Vagina (tissue), 2 donors: Measurements from ENCODE around the gene TNFSF10.

Source experiments
- CTCF ChIP-seq, 3 experiments: fragments of 450-650 bp in 2 of 3; fragments of 200-600 bp in 1 of 3; sonication (generic) in 1 of 3; IDR thresholded peaks; one replicate each; pipeline ENCODE4 v1.5.1; 2017 to 2019; ENCODE audit warnings: antibody characterized with exemption in 3 of 3, mild to moderate bottlenecking in 2 of 3, moderate library complexity in 2 of 3
- POLR2A ChIP-seq, 2 donors: fragments of 450-650 bp; IDR thresholded peaks; one replicate each; pipeline ENCODE4 v1.6.1; 2017; ENCODE audit warnings: antibody characterized with exemption in 2 of 2, mild to moderate bottlenecking in 2 of 2, moderate library complexity in 2 of 2
- POLR2AphosphoS5 ChIP-seq, 2 donors: sonication (generic); formaldehyde crosslinking; IDR thresholded peaks; one replicate each; pipeline ENCODE4 v1.9.0; 2017; ENCODE audit warnings: antibody characterized with exemption in 2 of 2, mild to moderate bottlenecking in 2 of 2, low read depth in 1 of 2; ENCODE audit not compliant: insufficient read depth in 1 of 2

- TF ChIP-seq CTCF (IDR thresholded peaks at IDR 0.05): no peak
- no peak for TF ChIP-seq POLR2A (IDR thresholded peaks at IDR 0.05)
- TF ChIP-seq POLR2AphosphoS5 (IDR thresholded peaks at IDR 0.05; ENCODE audit: insufficient read depth in 1 of 2, low read depth in 1 of 2): peak in 1 of 2 donors; percentile 66
These were observed 36.8 kb upstream of the TNFSF10 start for GRCh38 chr3:172560026-172560425.
